Osteoblast (primary cell): ENCODE results near the gene LIN9. TPM values are rescaled to one million over a fixed set of nuclear protein-coding genes. Genes with fewer than 3 reads are reported as not detected.

ENCODE experiments used
- DNase-seq: peaks from one replicate; pipeline ENCODE4 v3.0.0; 2011; ENCODE audit warnings: low spot score, mixed read lengths; ENCODE audit not compliant: insufficient read length; ENCODE audit errors: missing footprints
- H2AFZ ChIP-seq: 2 replicates; pipeline ENCODE4 v1.6.0; 2011; ENCODE audit warnings: mild to moderate bottlenecking, low read length
- H3K27ac ChIP-seq: 2 replicates; pipeline ENCODE4 v1.5.1; 2011; ENCODE audit warnings: mild to moderate bottlenecking, low read depth, low read length, moderate library complexity
- H3K27me3 ChIP-seq: 2 replicates; pipeline ENCODE4 v1.6.0; 2012; ENCODE audit warnings: mild to moderate bottlenecking, control low read depth, inconsistent platforms, low read length, moderate library complexity; ENCODE audit not compliant: insufficient read depth
- H3K36me3 ChIP-seq: 2 replicates; pipeline ENCODE4 v1.5.1; 2011; ENCODE audit warnings: mild to moderate bottlenecking, low read length, control low read depth, moderate library complexity; ENCODE audit not compliant: insufficient read depth
- H3K4me1 ChIP-seq: 2 replicates; pipeline ENCODE4 v1.5.1; 2011; ENCODE audit warnings: mild to moderate bottlenecking, low read length, control low read depth, moderate library complexity; ENCODE audit not compliant: insufficient read depth
- H3K4me2 ChIP-seq: 2 replicates; pipeline ENCODE4 v1.6.0; 2011; ENCODE audit warnings: mild to moderate bottlenecking, low read length; ENCODE audit not compliant: insufficient read depth
- H3K4me3 ChIP-seq: fragments of 200-600 bp; sonication (generic); 3 replicates; pipeline ENCODE4 v1.5.1; 2012; ENCODE audit warnings: mild to moderate bottlenecking, low read length, inconsistent platforms; ENCODE audit not compliant: insufficient read depth
- H3K79me2 ChIP-seq: 2 replicates; pipeline ENCODE4 v1.6.0; 2012; ENCODE audit warnings: mild to moderate bottlenecking, low read length, control low read depth, inconsistent platforms; ENCODE audit not compliant: insufficient read depth
- H3K9me3 ChIP-seq: 2 replicates; pipeline ENCODE4 v1.5.1; 2011; ENCODE audit warnings: low read depth, low read length, control low read depth
- H4K20me1 ChIP-seq: 2 replicates; pipeline ENCODE4 v1.6.0; 2012; ENCODE audit warnings: mild to moderate bottlenecking, low read length, control low read depth; ENCODE audit not compliant: insufficient read depth
- total RNA-seq: library from RNA; depleted of rRNA; stranded (reverse); fragments of >200 nt; gene quantifications from 2 replicates; pipeline ENCODE4 v1.2.3, GENCODE V29; 2012
- TF ChIP-seq, protein P1 (sequence below): IDR thresholded peaks from 2 replicates; pipeline ENCODE4 v1.5.1; 2011; ENCODE audit warnings: mild to moderate bottlenecking, low read depth, low read length, moderate library complexity; ENCODE audit errors: extremely low read depth

The LIN9 gene
- total RNA-seq, 1 donor: 2.5 TPM

DNA sequence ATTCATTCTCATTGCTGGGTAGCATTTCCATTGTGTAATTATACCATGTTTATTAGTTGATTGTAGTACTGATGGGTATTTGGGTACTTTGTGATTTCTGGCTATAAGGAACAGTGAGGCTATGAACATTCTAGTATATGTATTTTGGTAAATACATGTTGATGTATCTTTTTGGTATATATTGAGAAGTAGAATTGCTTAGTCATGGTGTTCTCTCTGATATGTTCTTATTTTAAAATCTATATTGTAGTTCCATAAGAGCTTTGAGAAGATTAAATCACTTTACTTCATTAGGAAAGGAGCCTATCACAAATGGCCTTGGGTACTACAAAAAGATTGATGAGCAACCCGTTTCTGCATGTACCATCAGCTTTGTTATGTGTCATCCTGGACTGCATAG is 72.1 kb downstream of the LIN9 start:
- TF ChIP-seq, protein P1, sequence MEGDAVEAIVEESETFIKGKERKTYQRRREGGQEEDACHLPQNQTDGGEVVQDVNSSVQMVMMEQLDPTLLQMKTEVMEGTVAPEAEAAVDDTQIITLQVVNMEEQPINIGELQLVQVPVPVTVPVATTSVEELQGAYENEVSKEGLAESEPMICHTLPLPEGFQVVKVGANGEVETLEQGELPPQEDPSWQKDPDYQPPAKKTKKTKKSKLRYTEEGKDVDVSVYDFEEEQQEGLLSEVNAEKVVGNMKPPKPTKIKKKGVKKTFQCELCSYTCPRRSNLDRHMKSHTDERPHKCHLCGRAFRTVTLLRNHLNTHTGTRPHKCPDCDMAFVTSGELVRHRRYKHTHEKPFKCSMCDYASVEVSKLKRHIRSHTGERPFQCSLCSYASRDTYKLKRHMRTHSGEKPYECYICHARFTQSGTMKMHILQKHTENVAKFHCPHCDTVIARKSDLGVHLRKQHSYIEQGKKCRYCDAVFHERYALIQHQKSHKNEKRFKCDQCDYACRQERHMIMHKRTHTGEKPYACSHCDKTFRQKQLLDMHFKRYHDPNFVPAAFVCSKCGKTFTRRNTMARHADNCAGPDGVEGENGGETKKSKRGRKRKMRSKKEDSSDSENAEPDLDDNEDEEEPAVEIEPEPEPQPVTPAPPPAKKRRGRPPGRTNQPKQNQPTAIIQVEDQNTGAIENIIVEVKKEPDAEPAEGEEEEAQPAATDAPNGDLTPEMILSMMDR: no peak
- no peaks in the 10 kb centered on the region for H3K36me3 ChIP-seq
- no peaks in the 10 kb centered on the region for H3K4me1 ChIP-seq
- DNase-seq: no peak
- no peaks in the 10 kb centered on the region for H3K9me3 ChIP-seq
- no peak overlapping the region for H2AFZ ChIP-seq
- H3K4me2 ChIP-seq: no peak overlapping the region
- H4K20me1 ChIP-seq: no peaks in the 10 kb centered on the region
- no peak overlapping the region for H3K4me3 ChIP-seq
- H3K27ac ChIP-seq: no peak overlapping the region
- no peaks in the 10 kb centered on the region for H3K79me2 ChIP-seq
- H3K27me3 ChIP-seq: no peaks in the 10 kb centered on the region

DNA sequence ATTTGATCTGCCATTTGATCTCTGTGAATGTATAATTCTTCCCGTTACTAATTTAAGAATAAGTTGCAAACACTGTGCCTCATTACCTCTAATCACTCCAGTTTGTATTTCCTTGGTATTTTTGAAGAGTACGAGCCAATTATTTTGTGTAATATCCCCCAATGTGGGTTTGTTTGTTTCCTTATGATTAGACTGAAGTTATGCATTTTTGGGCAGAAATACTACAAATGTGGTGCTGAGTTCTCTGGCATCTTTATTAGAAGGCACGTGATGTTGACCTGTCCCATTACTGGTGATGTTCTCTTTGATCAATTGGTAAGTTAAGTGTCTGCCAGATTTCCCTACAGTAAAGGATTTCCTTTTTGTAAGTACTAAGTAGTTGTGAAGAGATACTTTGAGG is 75.2 kb downstream of the LIN9 start:
- Histone ChIP-seq H3K4me1 (no peaks in the 10 kb centered on the region), H3K4me2 (no peak overlapping the region), H3K79me2 (no peaks in the 10 kb centered on the region), H2AFZ (no peak overlapping the region), H4K20me1 (no peaks in the 10 kb centered on the region), H3K27ac (no peak overlapping the region), H3K36me3 (no peaks in the 10 kb centered on the region), H3K4me3 (no peak overlapping the region), H3K27me3 (no peaks in the 10 kb centered on the region), H3K9me3 (no peaks in the 10 kb centered on the region)
- no peak for DNase-seq
- TF ChIP-seq, protein P1: no peak

DNA sequence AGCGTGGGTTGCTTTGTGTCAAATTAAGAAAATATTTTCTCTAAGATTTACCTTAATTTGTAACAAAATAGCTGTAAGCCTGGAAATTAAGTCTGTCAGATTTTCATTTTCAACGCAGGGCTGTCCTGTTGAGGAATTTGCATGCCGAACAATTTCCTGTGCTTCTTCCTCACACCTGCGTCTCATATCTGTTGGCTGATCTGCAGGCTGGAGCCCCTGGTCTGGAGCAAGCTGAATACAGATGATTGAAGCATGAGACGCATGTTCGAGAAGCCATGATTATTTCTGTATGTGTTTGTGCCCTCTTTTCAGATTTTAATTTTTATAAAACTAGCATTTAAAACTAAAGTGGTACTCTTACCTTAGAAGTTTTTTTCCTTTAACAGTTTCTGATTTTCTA is 75.7 kb downstream of the LIN9 start:
- H2AFZ ChIP-seq: no peak overlapping the region
- H3K4me2 ChIP-seq: no peak overlapping the region
- H3K36me3 ChIP-seq: no peaks in the 10 kb centered on the region
- H3K4me1 ChIP-seq: no peaks in the 10 kb centered on the region
- H3K4me3 ChIP-seq: no peak overlapping the region
- TF ChIP-seq, protein P1: no peak
- H3K9me3 ChIP-seq: no peaks in the 10 kb centered on the region
- no peaks in the 10 kb centered on the region for H3K27me3 ChIP-seq
- H3K27ac ChIP-seq: no peak overlapping the region
- no peak for DNase-seq
- no peaks in the 10 kb centered on the region for H4K20me1 ChIP-seq
- no peaks in the 10 kb centered on the region for H3K79me2 ChIP-seq

DNA sequence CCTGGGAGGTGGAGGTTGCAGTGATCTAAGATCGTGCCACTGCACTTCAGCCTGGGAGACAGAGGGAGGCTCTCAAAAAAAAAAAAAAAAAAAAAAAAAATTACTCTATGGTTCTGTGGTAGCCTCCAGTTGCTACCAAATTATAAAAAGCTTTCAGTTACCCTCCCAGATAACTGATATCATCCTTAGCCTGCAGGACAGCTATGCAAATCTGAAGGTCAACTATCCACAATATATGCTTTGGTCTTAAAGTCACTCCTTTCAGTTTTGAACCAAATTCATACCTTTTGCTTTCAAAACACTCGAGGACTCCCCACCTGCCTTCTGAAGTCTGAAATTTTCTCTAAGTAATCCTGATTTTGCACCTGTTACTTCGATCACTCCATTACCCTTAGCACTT is 82.4 kb downstream of the LIN9 start:
- Histone ChIP-seq H3K4me2 (no peak overlapping the region), H3K4me3 (no peak overlapping the region), H3K79me2 (no peaks in the 10 kb centered on the region), H3K4me1 (peaks cover 3% of the 10 kb centered on the region), H3K27ac (no peak overlapping the region), H3K36me3 (no peaks in the 10 kb centered on the region), H2AFZ (no peak overlapping the region), H3K27me3 (peaks cover 14% of the 10 kb centered on the region), H3K9me3 (no peaks in the 10 kb centered on the region), H4K20me1 (no peaks in the 10 kb centered on the region)
- TF ChIP-seq, protein P1: no peak
- DNase-seq: no peak
